HG03064 (cell line): Measurements from ENCODE around the gene SH3D21.

ENCODE experiments used
- ATAC-seq: cut with Tn5 transposase; IDR thresholded peaks from one replicate; pipeline ENCODE4 v1.9.1; 2021; ENCODE audit warnings: low read depth; ENCODE audit not compliant: unreplicated experiment

Gene SH3D21

DNA sequence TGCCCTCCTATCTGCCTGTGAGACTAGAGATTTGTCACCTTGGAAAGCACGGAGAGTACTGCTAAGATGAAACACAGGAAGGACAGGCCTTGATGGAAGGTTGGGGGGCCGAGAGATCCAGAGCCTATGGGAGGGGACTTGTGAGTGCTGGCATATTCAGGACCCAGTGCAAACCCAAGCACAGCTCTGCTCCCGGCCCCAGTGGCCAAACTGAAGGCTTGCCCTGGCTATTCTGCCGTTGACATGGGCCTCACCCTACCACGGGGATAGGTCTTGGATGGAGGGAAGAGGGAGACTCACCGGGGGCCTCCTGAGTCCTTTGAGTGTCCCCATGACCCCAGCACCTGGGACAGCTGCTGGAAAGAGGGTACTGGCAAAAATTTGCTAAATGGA lies 21.9 kb downstream of the SH3D21 start:
- no peak for ATAC-seq

DNA sequence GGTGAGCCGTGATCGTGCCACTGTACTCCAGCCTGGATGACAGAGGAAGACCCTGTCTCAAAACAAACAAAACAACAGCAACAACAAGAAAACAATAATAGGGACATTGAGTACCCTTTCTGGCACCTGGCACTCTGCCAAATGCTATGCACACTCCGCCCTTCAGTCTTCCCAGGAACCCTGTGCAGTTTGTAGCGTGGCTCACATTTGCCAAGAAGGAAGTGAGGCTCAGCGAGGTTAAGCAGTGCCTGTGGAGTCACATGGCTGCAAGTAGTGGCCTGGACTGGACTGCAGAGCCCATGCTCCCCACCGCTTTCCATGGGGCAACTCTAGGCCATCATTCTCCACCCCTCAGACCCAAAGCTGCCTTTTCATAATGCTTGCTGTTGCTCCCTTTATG lies 22.5 kb downstream of the SH3D21 start:
- no peak for ATAC-seq

DNA sequence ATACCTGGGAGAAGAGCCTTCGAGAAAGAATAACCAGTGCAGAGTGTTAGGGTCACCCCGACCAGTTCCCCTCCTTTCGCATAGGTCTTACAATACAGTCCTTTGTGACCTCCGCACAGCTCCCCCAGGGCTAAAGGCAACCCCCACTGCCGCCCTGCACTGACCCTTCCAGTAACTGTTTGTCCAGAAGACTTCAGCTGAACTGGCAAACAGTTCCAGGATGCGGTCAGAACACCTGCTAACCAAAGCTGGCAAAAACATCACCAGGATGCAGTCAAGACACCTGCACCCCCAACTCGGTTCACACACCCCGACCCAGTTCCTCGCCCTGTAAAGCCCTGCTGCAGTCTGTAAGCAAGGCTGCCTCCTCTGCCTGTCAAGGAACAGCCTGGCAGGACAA lies 23.6 kb downstream of the SH3D21 start:
- ATAC-seq, result no peak

DNA sequence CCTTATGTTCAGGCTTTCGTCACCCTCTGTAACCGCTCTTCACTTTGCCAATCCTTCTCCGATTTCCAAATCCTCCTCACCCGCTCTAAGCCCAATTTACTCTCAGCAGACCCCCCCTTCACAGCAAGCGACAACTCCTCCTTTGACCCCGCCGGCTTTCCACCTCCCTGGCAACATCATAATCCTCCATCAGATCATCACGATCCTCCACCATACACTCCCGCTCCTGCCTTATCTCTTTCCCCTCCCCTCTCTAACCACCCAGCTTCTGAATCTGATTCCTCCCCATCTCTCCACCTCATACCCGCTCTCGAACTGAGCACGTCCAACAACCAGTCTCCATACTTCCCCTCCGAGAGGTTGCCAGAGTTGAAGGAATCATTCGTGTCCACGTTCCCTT lies 24.8 kb downstream of the SH3D21 start:
- ATAC-seq, result no peak

DNA sequence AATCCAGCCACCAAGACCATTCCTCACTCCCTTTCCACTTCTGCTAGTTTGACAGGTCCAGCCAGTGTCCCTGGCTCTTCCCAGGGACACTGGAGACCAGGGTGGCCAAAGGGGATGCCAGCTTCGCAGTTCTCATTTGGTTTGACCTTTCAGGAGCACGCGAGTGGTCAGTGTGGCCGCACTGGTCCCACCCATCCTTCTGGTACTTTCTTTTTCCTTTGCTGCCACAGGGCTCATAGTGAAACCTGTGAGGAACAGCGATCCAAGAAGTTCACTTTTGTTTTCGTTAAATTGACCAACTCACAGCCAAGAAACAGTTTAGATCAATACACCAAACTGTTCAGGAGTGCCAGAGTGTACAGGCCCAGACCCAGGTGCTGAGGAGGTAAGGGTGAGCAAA lies 31.7 kb downstream of the SH3D21 start:
- no peak for ATAC-seq

DNA sequence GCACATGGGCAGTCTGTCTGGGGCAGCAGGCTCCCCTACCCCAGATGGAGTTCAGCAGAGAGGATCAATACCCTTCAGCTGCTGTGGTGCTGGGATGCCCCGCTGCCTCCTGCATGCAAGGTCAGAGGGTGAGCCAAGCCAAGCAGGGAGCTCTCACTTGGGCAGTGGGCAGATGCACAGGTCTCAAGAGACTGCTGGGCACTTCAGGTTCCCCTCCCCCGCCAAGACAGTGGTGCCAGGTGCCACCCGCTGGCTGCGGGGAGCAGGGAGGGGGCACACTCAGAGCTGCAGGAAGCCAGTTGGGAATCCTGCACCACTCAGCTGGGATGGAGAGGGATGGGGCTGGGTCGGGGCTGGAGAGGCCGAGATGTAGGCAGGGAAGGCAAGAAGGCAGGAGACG lies 33.0 kb downstream of the SH3D21 start:
- no peak for ATAC-seq

DNA sequence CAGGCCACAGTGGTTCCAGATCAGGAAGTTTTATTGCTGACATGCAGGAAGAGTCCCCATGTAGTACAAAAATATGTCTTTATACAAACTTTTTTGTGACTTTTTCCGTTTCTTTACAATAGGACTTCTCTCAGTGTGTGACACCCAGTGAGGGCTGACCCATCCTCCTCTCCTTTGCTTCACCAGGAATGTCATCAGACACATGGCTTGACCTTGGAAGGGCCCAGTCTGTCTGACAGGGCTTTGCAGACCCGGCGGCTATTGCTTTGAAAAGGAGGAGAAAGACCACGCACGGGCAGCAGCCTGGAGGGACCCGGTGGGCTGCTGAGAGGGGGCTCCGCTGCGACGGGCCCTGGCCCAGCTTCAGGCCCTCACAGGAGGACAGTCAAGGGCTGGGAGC lies 33.4 kb downstream of the SH3D21 start:
- no peak for ATAC-seq

DNA sequence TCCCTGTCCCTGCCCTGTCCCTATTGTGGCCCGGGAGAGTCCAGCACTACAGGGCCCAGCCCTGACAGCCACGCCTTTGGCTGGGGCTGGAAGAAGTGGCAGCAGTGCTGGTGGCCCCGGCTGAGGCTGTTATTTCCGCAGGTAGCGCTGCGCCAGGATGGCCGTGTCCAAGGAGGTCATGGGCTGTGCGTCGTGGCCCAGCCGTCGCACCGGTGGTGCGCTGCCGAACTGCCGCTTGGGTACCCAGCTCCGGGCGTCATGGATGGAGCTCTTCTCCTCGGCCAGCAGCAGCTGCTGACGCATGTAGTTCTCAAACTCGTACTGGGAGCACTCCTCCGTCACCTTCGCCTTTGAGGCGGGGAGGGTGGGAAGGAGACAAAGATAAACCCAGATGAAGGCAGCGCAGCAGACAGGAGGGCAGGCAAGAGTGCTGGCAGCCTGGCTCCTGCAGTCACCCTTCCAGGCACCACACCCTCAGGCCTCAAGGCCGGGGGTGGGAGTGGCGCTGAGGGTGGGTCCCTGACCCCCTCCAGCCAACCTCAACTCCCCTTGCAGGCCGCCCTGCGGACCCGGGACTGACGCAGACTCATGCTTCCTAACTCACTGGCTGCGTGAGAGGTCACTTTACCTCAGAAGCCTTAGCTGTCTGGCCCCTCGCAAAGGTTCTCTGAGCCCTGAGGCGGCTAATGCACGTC lies 35.6 kb downstream of the SH3D21 start:
- no peak for ATAC-seq

DNA sequence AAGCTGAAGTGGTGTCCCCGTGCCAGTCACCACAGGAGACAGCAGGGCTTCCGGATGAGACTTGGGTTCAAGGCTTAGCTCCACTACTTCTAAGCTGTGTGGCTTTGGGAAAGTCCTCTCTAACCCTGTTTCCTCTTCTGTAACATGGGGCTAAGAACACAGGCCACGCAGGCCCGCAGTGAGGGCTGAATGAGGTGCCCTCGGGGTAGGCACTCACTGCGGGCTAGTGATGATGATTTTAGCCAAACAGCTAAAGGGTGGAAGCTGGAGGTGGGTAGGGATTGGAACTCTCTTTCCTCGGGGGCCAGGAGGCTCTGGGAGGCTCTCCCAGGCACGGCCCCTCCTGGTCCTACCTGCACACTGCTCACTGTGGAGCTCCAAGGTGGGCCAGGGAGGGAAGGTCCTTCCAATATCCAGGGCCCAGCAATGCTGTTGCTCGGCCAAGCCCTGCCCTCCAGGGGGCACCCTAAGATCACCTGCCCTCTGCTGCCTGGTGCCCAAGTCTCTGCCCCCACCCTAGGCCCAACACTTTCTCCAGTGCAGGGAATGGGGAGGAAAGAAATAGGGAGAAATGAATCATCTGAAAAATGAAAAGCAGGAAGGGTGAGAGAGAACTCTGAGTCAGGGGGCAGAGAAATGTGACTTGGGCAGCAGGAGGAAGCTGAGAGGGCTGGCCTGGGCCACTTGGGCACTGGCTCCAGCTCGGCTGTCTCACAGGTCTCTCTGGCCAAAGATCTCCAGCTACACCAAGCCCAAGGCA lies 36.4 kb downstream of the SH3D21 start:
- ATAC-seq, result no peak

DNA sequence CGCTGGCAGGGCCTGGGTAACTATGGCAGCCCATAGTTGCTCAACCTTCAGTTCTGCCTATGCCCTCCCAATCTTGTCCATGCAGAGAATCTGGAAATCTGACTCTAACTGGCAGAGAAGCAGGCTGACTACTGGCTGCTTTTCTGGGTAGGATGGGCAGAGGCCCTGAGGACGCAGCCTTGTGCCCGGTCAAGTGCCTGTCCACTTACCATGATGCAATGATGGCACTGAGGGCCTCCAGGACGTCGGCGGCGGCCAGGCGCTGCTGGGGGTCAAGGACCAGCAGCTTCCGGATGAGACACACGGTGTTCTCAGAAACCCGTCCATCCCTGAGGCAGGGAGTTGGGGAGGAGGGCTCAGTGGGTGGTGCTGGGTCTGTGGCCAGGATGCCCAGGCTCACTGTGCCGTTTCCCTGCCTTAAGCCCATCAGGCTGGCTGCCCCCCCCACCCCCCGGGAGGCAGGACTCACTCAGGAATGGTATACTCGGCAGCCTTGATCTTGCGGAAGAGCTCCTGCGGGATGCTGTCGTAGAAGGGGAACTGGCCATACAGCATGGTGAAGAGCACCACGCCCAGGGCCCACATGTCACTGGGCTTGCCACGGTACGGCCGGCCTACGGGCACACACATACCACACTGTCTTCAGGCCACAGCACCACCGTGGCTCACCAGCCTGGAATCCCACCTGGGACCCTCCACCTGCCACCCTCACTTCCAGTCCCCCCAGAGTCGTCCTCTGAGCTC lies 37.7 kb downstream of the SH3D21 start:
- no peak for ATAC-seq

DNA sequence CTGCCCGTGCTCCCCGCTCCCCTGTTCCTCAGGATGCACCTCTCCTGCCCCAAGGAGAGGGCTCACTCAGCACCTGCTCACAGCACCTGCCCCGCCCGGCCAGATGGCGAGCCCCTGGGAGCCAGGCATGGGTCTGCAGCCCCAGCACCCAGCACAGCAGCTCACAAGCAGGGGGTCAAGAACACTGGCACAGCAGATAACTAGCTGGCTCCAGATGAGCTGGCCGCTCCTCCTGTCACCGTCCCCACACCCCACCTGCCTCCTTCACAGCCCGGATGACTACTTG lies 38.2 kb downstream of the SH3D21 start:
- ATAC-seq, result no peak

DNA sequence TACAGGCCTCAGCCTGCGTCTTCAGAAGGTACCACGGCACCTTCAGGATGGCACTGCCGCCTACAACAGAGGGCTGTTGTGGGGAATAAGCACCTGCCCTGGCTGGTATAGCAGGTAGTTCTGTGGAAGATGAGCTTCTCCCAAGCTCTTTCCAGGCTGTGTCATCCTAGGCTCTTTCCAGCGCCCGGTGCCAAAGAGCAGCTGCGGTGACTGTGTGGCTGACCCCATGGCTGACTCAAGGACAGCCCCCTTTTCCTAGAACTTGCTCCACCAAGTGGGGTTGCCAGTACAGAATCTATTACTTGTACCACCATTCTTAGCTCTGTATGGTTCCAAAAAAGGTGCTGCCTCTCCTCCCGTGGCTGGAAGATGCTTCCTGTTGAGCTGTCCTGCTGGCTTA lies 39.2 kb downstream of the SH3D21 start:
- ATAC-seq, result no peak

DNA sequence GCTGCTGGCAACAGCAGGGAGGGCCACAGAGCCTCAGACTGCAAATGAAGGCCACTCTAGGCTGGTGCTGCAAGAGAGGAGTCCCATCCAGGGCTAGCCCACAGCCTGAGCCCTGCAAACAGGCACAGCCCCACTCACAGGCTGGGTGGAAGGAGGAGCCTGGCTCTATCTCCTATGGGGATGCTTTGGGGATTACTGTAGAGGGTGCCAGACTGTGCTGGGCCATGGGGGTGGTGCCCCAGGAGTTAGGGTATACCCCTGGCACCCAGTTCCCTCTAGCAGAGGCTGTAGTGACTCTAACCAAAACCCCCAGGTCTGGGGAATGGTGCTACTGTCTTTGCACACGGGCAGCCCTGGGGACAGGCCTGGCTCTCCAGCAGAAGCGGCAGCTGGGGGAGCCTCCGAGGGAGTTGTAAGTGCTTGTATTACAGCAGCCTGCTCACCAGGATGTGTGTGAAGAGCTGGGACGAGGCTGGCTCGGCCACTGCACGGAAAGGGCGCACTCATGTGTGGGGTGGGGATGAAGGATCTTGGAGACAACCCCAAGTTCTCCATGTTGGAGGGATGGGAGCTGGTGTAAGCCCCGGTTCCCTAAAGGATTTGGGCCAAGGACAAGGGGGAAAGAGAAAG lies 40.7 kb downstream of the SH3D21 start:
- ATAC-seq, result no peak

DNA sequence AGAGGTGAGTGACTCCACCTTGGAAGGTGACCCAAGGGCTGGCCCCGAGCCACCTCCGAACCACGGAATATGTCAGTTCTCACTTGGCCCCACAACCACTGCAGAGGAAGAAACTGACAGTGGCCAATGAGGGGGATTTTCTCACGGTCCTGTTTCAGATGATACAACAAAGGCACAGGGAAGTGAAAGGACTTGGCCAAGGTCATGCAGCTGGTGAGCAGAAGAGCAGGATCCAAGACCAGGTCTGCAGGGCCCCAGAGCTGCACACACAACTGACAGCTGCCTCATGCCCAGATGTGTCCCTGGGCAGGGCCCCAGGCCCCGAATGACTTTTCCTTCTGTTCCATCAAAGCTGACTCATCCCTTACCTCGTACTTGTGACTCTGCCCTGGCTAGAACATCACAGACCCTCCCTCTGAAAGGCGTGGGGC lies 43.1 kb downstream of the SH3D21 start:
- ATAC-seq, result no peak

DNA sequence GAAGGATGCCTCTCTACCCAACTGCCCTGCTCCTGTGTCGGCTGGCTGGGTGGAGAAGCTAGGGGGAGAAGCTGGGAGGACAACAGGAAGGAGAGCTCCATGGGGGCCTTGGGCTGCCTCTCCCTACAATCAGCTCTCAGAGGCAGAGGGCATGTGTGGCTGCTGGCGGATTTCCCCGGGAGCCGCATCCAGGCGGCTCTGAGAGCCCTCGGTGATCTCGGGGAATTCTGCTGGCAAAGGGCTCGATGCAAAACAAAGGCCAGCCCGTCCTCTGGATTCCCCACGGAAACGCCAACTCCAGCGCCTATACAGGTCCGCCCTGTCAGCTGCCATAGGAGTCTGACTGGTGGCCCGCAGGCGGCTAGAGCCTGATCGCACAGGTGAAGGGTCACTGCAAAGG lies 43.7 kb downstream of the SH3D21 start:
- ATAC-seq, result no peak

DNA sequence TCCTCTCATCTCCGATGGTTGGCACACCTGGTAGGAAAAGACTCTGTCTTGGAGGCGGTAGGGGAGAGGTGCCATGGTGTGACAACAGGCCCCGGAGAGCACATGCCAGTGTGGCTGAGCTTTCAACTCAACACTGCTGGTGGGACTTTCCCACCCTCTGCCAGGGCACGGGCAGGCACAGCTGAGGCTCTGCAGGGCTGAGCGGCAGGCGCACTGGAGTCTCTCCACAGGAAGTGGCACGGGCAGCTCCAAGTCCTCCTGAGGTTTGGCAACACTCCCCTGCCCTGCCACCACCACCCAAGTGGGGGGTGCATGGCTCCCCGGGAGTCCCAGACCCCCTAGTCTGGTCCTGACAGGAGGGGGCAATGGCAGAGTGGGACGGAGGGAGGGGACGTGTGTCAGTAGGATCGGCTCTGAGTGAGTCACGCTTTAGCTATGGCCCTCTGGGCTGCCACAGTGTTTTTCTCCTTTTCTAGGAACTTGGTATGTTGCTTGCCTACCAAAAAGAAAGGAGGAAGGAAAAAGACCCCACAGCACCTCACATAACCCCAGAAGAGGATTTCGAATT lies 44.6 kb downstream of the SH3D21 start:
- no peak for ATAC-seq

DNA sequence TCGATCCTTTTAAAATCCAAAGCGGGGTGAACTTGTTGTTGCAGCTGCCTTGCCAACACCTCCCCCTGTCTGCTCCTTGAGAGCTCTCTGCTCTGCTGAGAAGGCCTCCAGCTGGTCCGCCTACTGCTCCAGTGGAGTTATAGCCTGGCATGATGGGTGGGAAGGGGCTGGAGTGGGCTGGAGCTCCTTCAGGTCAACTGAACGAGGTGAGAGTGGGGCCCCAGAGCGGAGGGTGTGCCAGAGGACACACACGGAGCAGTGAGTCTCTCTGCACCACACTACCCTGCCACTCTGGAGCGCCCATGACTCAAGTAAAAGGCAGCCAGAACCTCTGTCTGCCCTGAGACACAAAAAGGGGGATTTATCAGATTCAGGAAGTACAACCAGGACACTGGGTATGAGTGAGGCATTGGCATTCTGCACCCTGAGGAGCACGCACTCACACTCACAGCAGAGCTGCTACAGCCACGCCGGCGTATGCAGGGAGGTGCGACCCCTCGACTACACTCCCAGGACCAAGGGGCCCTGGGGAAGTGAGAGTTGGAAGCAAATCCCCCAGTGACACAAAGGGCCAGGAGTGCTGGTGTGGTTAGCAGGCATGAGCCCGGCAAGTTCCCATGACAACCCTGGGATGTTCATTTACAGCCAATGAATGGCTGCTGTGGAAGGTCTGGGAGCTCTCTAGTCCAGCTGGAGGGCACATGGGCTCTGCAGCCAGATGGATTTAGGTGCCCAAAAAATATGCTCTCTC lies 45.2 kb downstream of the SH3D21 start:
- ATAC-seq, result no peak

DNA sequence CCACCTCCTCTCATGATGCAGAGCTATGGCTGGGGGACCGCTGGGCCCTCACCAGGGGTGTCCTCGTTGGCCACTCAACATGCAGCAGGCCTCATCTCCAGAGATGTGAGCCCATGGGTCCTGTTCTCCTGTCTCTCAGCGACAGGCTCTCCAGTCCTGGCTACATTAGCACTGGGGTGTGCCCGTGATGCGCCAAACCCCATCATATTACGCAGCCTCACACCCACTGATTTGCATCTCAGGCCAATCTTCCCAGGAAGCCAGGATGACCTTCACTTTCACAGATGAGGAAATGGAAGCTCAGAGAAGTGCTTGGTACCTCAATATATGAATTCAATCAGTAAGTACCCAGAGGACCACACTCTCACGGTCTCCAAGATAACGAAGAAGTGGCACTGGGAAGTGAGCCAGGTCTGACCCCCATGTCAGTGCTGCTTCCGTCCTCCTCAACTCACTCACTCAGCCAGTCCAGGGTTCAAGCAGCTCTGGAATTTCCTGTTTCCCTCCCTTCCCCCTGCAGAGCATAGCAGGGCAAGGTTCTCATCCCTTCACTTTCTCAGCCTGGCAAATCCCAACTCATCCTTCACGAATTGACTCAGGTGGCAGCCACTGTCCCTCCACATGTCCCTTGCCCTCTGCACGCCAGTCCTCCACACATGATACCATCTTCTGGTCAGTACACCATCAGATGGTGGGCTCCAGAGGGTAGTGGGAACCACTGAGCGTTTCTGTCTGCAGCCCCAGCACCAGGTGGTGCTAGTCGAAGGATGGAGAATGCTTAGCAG lies 46.1 kb downstream of the SH3D21 start:
- no peak for ATAC-seq
